Glomerular endothelial cell (primary cell): Measurements from ENCODE around the gene HYCC2. TPM values are rescaled to one million over a fixed set of nuclear protein-coding genes. Genes with fewer than 3 reads are reported as not detected.
"Not testable (repeated sequence)": the region's sequence is repeated elsewhere in the genome, so short reads cannot be mapped to it uniquely, and the experiment has no call there.

Source experiments
- DNase-seq: peaks from one replicate; pipeline ENCODE4 v3.0.0-alpha.2; 2011; ENCODE audit warnings: low read depth, low spot score; ENCODE audit errors: extremely low read depth
- total RNA-seq: library from RNA; depleted of rRNA; stranded (reverse); fragments of >200 nt; gene quantifications from 2 replicates; pipeline ENCODE4 v1.2.3, GENCODE V29; 2015

Gene HYCC2
- total RNA-seq, 1 donor from 2014 or later, result 11.0 TPM

- no peak for DNase-seq
Measured at GRCh38 chr2:201073071-201073470, 1.6 kb upstream of the HYCC2 start.

- no peak for DNase-seq
Measured at GRCh38 chr2:201072201-201072530, 695 bp upstream of the HYCC2 start.

DNA sequence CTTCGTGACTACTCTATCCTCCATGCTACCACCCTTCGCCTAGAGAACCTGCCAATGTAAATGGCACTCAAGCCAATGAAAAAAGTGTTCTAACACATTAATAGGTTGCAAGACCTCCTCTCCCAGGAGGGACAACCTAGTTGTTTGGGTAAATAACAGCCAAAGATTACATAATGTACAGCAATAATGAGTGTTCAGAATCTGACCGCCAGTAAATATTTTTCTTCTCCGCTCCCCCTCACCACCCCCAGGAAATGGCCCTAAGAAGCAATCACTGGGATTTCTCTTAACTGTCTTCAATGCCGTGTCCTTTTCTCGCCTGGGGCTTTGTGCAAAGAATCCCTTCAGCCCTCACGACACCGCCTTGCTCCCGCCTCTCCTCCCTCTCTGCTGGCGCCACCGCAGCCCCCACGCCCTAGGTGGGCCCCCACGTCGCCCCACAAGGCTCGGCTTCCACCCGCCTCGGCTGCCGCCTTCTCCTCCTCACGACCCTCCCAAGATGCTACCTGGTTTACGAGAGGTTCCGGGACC is 458 bp downstream of the HYCC2 start:
- no peak for DNase-seq

- DNase-seq, result no peak
Measured at GRCh38 chr2:201064797-201065329, 6.6 kb downstream of the HYCC2 start.

- not testable (repeated sequence) for DNase-seq
Measured at GRCh38 chr2:201063516-201063915, 8.0 kb downstream of the HYCC2 start.

DNA sequence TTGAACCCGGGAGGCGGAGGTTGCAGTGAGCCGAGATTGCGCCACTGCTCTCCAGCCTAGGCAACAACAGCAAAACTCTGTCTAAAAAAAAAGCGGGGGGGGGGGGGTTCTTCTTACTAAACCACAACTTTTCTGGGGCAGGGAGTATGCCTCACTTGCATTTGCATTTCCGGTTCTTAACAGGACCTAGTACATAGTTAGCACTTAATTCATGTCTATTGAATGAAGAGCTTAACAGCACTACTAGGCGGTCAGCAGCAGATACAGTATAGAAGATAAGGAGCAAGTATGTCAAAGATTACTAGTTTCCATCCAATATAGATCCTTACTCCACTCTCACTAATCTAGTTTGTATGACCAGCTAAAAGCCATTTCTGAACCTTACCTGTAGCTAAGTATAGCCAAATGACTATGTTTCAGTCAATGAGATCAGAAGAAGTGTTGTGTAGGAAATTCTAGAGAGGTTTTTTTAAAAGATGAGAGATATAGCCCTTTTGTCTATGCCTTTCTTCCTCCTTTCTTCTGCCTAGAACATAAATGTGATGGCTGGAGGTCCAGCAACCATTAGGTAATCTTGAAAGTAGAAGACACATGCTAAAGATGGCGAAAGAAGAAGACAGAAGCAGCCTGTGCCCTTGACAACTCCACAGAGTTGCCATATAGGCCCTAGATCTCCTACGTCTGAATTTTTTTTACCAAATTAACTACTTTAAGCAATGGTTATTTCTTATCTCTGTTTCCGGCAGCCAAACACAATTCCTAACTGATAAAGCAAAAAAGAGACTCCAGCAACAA is 11.3 kb downstream of the HYCC2 start:
- DNase-seq, result no peak

DNA sequence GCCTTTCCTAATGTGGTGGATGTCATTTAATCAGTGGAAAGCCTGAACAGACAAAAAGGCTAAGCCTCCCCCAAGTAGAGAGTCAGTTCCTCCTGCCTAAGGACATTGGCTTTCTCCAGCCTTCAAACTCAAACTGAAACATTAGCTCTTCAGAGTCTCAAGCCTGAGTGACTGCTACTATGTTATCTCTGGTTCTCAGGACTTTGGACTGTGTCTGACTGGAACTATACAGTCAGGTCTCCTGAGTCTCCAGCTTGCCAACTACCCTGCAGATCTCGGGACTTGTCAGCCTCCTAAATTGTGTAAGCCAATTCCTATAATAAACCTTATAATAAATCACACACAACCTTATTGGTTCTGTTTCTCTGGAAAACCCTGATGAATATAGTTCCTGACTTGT is 12.6 kb downstream of the HYCC2 start:
- DNase-seq, result no peak

DNA sequence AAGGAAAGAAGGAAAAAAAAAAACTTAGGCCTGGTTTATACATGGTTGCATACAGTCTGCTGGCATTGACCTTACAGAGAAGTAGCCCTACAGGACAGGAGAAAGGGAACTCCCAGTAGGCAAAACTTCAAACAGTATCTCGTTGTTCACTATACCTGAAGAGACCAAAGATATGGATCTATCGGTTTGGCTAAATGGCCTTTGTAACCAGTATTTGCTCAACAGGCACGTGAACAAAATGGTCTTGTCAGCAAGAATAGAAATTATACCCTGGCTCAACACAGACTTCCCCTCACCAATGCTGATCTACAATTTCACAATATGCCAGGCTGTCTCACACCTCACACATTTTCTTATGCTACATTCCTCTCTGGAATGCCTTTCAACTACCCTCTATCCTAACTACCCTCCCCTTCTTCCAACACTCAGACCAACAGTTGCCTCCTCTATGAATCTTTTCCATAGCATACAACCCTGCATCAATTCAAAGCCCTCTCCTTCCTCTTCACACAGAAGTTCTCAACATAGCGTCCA is 13.7 kb downstream of the HYCC2 start:
- DNase-seq, result no peak

- no peak for DNase-seq
Measured at GRCh38 chr2:201057087-201057521, 14.4 kb downstream of the HYCC2 start.

- DNase-seq, result no peak
Measured at GRCh38 chr2:201049455-201049854, 22.0 kb downstream of the HYCC2 start.

- DNase-seq, result no peak
Measured at GRCh38 chr2:201046881-201047280, 24.6 kb downstream of the HYCC2 start.

DNA sequence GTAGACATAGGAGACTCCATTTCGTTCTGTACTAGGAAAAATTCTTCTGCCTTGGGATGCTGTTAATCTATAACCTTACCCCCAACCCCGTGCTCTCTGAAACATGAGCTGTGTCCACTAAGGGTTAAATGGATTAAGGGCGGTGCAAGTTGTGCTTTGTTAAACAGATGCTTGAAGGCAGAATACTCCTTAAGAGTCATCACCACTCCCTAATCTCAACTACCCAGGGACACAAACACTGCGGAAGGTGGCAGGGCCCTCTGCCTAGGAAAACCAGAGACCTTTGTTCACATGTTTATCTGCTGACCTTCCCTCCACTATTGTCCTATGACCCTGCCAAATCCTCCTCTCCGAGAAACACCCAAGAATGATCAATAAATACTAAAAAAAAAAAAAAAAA is 28.4 kb downstream of the HYCC2 start:
- DNase-seq, result not testable (repeated sequence)

DNA sequence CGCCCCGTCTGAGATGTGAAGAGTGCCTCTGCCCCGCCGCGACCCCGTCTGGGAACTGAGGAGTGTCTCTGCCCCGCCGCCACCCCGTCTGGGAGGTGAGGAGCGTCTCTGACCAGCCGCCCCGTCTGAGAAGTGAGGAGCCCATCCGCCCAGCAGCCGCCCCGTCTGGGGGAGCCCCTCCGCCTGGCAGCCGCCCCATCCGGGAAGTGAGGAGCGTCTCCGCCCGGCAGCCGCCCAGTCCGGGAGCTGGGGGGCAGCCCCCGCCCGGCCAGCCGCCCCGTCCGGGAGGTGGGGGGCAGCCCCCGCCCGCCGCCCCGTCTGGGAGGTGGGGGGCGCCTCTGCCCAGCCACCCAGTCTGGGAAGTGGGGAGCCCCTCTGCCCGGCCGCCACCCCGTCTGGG is 29.0 kb downstream of the HYCC2 start:
- not testable (repeated sequence) for DNase-seq

DNA sequence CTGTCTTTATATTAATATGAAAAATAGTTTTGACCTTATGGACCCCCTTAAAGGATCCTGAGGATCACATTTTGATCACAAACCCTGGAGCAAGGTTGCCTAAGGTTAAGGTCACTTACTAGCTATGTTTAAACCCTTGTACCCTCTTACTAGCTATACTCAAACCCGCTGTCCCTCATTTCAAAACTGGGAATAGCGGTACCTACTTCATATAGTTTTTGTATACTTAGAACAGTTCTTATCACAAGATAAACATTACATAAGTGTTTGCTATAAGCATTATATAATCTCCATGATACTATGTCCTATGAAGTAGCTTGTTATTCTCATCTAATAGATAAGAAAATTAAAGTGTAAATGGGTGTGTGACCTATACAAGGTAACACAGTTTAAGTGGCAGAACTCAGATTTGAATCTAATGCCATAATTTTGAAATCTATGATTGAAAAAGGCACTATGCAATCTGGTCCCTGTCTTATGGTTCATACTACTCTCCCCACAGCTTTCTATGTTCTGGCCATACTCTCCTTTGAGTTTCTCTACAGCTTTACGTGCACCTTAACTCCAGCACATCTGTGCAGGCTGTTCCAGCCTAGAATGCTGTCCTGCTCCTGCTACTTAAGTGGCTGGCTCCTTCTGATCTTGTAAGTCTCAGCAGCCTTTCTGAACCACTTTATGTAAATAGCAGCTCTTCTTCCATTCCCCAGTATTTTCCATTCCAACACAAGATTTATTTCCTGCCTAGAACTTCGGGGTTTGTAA is 30.4 kb downstream of the HYCC2 start:
- DNase-seq, result no peak

GRCh38 chr2:201038855-201039254 is 32.6 kb downstream of the HYCC2 start:
- DNase-seq, result no peak

DNA sequence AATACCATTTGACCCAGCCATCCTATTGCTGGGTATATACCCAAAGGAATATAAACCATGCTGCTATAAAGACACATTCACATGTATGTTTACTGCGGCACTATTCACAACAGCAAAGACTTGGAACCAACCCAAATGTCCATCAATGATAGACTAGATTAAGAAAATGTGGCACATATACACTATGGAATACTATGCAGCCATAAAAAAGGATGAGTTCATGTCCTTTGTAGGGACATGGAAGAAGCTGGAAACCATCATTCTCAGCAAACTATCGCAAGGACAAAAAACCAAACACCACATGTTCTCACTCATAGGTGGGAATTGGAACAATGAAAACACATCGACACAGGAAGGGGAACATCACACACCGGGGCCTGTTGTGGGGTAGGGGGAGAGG is 33.1 kb downstream of the HYCC2 start:
- not testable (repeated sequence) for DNase-seq

DNA sequence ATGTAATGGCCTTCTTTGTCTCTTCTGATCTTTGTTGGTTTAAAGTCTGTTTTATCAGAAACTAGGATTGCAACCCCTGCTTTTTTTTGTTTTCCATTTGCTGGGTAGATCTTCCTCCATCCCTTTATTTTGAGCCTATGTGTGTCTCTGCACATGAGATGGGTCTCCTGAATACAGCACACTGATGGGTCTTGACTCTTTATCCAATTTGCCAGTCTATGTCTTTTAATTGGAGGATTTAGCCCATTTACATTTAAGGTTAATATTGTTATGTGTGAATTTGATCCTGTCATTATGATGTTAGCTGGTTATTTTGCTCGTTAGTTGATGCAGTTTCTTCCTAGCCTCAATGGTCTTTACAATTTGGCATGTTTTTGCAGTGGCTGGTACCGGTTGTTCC is 37.1 kb downstream of the HYCC2 start:
- DNase-seq, result not testable (repeated sequence)

GRCh38 chr2:201024518-201024917 is 47.0 kb downstream of the HYCC2 start:
- DNase-seq, result no peak

GRCh38 chr2:201021914-201022313 is 49.6 kb downstream of the HYCC2 start:
- DNase-seq, result no peak
